Activated CD8-positive, alpha-beta memory T cell treated with anti-CD3 and anti-CD28 coated beads for 24 hours (primary cell): ENCODE data around the gene SEMA3C.
A peak's percentile ranks its signal among the peaks of the same experiment; 100 is the strongest.
"Not testable (repeated sequence)": the region's sequence is repeated elsewhere in the genome, so short reads cannot be mapped to it uniquely, and the experiment has no call there.

Experiments used
- DNase-seq: peaks from one replicate; pipeline ENCODE4 v3.0.0-alpha.2; 2020

Gene SEMA3C

GRCh38 chr7:80918909-80919721 lies at the start of gene SEMA3C:
SEMA3C (minus strand) TSS chr7:80919051; CDS start chr7:80916781, 2,270 bp downstream.
- DNase-seq, result peak; percentile 56

GRCh38 chr7:80968606-80969005 lies 49.8 kb upstream of the SEMA3C start:
- DNase-seq, result no peak

DNA sequence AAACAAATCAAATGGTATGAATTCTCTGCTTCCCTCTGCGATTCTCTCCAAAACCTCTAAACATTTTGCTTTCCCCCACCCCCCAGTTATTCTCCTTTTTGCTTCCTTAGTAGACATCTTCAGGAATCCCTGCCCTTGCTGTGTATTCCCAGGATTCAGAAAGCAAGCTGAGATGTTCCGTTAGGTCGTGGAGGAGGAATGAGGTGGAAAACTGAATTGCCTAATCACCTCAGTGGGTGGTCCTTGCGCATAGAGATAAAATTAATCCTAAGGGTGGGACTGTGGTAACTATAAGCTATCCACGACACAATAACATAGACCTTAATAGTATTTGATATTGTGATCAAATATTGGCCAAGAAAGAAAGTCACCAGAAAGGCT lies 49.1 kb upstream of the SEMA3C start:
- no peak for DNase-seq

GRCh38 chr7:80967071-80967916 lies 48.4 kb upstream of the SEMA3C start:
- DNase-seq, result no peak

GRCh38 chr7:80960244-80960795 lies 41.5 kb upstream of the SEMA3C start:
- DNase-seq, result no peak

GRCh38 chr7:80957226-80957777 lies 38.5 kb upstream of the SEMA3C start:
- DNase-seq, result no peak

- DNase-seq, result no peak
Measured at GRCh38 chr7:80954191-80954590, 35.3 kb upstream of the SEMA3C start.

DNA sequence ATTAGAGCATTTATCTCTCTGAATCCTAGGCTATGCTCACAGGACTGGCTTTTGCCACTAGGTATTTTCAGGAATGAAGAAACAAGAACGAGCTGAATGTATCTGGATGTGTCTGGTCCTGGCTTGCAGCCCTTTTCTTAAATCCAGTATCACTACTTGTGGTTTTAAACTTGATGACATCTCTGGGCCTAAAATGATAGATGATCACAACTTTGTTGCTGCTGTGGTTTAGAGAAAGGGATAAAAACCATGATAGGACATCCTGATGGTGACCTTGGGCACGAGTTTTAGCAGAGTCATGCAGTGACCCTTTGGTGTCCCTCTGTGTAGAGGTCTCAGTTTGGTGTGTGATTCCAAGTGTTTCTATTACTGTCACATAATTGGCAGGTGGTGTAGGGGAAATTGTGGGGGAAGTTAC lies 31.7 kb upstream of the SEMA3C start:
- no peak for DNase-seq

DNA sequence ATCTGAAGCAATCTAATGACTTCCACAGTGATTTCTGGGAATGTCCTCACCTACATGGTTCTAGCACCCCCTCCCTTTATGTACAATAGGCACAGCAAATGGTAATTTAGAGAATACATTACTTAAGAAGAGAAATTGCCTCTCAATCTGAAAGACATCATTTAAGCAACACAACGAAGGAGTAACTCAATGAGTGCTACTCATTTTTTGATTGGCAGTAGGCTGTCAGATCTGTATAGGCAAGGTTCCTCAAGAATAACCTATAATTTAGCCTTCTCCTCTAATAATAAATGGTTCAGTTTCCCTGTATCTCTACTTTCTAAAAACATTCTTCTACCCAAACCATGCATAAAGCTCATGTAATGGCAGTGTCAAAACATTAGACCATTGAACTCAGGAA lies 30.6 kb upstream of the SEMA3C start:
- DNase-seq, result no peak

GRCh38 chr7:80946858-80947257 lies 28.0 kb upstream of the SEMA3C start:
- DNase-seq, result no peak

- no peak for DNase-seq
Measured at GRCh38 chr7:80945976-80946375, 27.1 kb upstream of the SEMA3C start.

DNA sequence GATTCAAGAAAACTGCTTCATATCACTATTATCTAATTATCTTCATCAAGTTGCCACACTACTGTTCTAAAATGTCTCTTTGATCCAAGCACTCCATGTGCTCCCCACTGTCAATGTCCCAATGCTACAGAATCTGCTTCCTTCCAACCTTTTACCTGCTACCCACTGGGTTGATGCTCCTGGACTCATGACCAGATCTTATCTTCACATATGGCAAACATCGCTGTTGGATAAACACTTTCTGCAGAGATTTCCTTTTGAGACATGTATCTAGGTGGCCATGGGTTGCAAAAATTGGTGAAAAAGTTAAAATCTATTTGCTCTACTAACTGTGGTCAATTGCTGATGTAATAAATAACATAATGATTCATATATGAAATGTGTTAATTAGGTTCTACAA lies 24.5 kb upstream of the SEMA3C start:
- DNase-seq, result no peak

DNA sequence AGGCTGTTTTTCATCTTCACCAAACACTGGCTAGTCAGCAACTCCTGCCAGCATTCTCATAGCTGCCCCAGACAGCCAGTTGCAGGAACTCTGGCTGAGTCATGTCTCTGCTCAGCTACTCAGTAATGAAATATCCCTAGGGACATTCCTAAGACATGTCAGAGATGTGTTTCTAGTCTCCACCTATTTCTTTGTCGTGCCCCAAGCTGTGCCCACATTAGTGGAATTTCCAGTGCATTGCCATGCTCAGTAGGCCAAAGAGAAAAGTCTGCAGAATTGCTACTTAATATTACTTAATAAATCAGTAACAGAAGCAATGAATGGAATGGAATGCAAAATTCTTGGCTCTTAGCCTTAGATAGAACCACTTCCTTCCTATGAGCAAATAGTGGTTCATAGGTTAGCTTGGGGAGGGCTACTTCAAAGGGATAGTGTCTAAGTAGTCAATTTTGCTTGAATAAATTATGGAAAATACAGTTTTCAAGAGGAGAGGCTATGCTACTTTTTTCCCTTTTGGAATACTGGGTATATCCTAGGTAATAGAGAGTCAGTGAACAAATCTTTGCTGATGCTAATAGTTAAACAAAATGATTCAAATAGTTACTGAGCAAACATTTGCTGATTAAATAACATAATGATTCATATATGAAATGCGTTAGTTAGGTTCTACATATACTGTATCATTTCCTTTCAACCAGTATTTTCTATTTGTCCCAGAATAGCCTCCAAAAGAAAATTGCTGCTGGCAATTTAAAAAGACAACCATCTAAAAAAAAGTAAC lies 23.6 kb upstream of the SEMA3C start:
- DNase-seq, result no peak

GRCh38 chr7:80941208-80941758 lies 22.4 kb upstream of the SEMA3C start:
- DNase-seq, result no peak

- no peak for DNase-seq
Measured at GRCh38 chr7:80940539-80941207, 21.8 kb upstream of the SEMA3C start.

GRCh38 chr7:80937336-80937735 lies 18.5 kb upstream of the SEMA3C start:
- no peak for DNase-seq

DNA sequence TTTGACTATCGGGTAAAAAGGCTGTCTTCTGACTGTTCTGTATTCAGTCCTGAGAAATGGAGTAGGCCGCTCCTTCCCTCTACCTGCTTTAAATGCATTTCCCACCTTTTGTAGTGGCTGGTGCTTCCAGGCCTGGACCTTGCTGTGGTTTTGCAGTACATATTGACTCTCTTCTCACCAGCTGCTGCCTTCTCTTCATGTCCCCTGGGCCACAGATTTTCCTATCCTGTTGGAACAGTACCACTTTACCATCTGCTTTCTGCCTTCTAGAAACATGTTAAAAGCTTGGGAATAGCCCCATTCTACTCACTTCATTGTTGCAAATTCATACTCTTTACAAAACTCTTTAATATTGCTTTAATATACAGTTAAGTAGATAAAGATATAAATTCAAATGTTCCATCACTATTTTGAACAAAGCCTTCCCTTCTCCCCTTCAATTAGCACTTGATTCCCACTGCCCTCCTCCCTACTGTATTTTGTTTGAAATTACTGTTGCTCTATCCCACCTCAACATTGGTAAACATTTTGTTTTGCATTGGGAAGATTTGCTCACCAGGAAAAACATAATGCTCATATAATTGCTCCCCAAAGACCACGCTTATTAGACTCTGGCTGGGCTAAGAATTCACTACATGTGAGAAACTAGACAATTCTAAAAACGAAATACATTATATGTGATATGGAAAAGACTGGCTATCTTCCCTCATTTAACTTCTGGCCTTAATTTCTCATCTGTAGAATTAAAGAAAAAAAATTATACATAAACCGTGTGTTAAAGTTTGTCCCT lies 17.3 kb upstream of the SEMA3C start:
- no peak for DNase-seq

GRCh38 chr7:80934321-80934720 lies 15.5 kb upstream of the SEMA3C start:
- no peak for DNase-seq

DNA sequence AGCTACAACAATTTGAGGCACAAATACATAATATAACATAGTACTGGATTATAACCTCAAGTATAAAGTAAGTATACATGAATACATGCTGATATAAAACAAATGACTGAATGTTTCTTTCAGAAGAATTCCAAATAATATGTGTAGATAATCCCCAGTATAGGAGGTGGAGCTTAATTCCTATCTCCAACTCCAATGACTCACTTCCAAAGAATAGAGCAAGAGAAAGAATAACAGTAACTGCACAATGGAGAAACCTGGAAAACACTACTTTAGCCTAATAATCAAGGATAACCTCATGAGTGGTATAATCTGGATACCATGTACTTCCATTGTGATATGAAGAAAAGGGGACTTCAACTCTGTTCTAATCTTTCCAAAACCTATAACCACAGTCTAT lies 13.7 kb upstream of the SEMA3C start:
- no peak for DNase-seq

DNA sequence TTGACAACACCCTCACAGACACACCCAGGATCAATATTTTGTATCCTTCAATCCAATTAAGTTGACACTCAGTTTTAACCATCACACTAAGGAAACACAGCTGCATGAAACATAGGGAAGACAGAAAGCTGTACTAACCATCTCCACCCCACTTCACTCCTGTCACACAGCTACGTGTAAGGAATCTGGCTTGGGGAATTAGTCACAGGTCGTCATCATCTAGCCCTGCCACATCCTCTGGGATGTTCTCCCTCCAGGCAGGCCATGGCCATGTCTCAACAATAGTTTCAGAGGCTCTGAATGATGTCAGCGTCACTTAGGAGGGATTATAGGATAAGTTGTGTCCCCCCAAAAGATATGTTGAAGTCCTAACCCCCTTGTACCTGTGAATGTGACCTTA lies 10.8 kb upstream of the SEMA3C start:
- DNase-seq, result no peak

DNA sequence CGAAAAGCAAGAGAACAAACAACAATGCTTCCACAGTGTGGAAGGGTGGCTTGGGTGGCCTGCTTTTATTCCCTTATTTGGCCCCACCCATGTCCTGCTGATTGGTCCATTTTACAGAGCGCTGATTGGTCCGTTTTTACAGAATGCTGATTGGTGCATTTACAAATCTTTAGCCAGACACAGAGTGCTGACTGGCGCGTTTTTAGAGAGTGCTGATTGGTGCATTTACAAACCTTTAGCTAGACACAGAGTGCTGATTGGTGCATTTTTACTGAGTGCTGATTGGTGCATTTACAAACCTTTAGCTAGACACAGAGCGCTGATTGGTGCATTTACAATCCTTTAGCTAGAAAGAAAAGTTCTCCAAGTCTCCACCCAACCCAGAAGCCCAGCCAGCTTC lies 8.1 kb upstream of the SEMA3C start:
- DNase-seq, result not testable (repeated sequence)
